ENCODE results near the gene FREM1.

The FREM1 gene

DNA sequence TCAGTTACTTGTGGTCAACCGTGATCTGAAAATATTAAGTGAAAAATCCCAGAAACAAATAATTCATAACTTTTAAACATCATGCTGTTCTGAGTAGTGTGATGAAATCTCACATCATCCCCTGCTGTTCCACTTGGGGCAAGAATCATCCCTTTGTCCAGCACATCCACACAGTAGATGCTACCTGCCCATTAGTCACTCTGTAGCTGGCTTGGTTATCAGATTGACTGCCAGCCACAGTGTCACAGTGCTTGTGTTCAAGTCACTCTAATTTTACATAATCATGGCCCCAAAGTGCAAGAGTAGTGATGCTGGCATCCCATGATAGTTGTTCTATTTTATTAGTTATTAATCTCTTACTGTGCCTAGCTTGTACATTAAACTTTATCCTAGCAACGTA is 148.6 kb downstream of the FREM1 start:
- DNase-seq (ENCODE audit: low spot score) = no peak

DNA sequence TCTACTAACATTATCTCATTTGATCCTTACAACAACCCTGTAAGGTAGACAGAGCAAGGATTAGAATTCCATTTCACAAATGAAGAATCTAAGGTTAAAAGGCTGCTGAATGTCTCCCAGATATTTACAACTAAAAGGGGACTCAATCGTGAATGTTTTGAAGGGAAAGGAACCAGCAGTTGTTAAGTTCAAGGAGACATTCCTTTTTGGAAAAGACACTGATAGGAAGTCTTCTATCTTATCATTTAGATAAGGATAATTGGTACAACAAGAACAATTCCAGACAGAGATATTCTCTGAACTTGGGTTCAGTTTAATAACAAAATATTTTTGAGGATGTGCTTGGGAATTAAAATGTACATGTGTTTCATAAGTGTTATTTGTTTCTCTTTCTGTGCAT is 150.2 kb downstream of the FREM1 start:
- no peak for DNase-seq (ENCODE audit: low spot score)

DNA sequence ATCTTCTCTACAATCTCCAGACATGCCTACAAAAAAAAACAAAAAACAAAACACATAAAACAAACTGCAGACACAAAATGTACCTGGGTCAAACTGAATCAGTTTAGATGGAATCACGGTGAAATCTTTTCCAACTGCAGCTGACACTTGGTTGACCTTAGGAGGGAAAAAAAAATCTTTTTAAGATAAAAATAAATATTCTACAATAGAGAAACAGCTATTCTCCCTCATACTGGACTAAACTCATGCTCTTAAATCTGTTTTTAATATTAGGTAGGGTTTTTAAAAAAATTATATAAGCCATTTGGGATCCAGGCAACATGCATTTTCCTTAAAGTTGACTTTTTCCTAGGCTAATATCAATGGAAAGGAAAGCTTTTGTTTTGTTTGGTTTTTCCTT is 153.9 kb downstream of the FREM1 start:
- DNase-seq (ENCODE audit: low spot score) = no peak

DNA sequence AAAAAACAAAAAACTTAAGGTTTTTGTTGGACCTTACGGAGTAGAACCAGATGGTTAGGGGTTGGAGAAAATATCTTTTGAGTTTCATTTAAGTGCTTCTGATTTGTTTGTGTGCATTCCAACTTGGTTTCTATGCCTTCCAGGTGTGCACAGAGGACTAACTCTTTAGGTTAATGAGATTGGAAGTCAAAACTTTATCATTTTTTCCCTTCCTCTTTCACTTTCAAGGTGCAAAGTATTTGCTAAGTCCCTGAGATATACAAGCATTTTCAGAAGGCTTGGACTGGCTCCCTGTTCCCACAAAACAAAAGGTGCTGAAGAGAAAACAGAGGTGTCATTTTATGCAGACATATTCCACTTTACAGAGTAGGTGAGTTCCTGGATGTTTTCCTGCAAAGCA is 157.4 kb downstream of the FREM1 start:
- no peak for DNase-seq (ENCODE audit: low spot score)

DNA sequence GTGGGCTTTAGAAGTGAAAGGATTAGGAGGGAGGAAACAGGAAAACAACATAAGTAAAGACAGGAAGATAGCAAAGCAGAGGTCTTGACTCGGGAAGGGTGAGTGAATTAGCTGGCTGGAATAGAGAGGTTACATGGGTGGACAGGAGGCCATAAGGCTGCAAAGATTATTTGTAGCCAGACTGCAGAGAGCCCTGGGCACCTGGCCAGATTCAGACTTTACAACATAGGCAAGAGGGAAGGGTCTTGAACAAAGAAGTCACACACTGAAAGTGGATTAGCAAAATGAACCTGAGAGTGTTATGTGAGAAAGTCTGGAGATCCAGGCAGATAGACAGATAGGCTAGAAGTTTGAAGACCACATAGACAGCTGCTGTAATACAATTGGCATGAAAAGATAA is 158.0 kb downstream of the FREM1 start:
- no peak for DNase-seq (ENCODE audit: low spot score)

DNA sequence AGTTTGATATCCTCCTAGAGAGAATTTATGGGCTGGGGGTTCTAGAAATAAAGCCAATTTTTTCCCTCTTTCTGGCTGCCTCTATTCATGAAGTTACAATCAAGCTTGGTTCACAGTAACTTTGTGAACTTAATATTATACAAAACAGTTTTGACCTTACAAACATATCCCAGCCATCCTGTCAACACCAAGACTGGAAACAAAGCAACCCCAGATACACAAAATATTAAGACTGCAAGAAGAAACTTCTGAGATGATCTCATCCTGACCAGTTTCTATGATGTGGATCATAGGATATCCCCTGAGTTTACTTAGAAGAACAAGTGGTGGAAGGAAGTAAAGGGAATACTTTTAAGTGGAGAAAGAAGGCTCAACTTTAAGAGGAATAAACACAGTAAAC is 159.4 kb downstream of the FREM1 start:
- DNase-seq (ENCODE audit: low spot score) = no peak

DNA sequence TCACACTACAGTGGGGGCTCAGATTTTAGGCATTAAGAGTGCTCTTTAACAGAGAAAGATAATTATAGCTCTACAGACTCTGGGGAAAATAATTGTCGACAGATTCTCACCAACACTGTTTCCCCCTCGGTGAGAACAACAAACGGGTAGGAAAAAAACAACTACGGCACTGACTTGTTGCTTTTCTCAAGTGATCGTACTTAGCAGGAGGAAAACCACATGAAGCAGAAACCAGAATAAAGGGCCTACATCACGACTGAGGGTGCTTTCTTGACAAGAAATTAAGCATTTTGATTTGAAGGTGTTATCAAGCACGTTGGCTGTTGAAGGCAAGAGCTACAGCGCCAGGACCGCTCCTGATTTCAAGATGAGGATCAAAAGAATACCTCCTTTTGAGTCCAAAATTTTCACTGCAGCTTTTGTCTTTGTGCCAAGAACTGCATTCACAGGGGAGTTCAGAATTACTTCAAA is 160.5 kb downstream of the FREM1 start:
- no peak for DNase-seq (ENCODE audit: low spot score)

DNA sequence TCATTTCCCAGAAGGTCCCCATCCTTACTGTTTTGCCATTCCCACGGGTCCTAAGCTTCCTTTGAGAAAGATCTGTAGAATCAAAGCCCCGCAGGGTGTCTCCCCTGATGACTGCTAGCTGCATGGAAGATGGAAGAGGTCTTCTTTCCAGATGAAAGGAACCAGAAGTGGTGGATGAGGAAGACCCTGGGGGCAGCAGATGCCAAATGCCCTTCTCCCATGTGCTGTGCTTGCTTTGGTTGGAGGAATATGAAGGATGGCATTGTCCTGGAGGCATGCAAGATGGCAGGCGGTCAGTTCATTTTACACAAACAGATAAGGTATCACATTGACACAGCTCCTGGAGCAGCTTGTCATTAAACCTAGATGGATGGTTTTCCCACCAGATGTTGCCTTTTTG is 161.9 kb downstream of the FREM1 start:
- no peak for DNase-seq (ENCODE audit: low spot score)

DNA sequence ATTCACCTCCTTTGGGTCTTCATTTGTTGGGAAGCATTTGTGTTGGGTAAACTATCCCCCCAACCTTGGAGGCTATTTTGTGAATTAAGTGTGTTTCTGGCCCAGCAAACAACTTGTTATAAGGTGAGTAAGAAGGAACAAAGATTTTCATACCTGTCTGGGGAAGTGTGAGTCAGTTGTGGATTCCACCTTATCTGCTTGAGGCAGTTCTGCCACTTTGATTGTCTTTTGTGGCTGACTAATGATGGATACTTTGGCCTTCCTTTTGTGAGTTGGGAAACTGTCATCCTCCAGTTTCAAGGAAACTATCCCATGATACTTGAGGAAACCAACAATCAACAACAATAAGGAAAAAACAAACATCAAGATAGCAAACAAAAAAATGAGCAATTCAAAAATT is 163.1 kb downstream of the FREM1 start:
- DNase-seq (ENCODE audit: low spot score) = no peak

DNA sequence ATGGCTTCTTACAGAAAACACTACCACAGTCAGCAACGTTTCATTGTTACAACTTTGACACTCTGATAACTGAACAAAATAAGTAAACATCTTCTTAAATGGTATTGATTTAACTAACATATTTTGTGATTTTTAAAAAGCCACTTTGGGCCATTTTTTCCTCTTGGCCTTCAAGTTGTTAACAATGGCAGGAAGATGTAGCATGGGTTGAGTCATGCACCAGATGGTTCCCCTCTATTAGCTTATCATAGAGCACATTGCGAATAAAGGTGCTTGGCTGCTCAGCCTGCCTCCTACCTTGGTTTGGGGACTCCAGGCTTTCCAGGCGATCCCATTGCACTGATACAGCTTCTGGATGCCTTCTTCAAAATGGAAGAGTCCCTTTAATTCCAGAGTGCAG is 163.6 kb downstream of the FREM1 start:
- DNase-seq (ENCODE audit: low spot score) = no peak

DNA sequence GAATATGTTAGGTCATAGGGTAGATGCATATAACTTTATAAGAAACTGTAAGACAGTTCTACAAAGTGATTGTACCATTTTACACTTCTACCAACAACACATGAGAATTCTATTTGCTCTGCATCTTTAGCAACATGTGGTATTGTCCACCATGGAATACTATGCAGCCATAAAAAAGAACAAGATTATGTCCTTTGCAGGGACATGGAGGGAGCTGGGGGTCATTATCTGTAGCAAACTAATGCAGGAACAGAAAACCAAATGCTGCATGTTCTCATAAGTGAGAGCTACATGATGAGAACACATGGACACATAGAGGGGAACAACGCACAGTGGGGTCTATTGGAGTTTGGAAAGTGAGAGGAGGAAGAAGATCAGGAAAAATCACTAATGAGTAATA is 165.5 kb downstream of the FREM1 start:
- DNase-seq (ENCODE audit: low spot score) = no peak

DNA sequence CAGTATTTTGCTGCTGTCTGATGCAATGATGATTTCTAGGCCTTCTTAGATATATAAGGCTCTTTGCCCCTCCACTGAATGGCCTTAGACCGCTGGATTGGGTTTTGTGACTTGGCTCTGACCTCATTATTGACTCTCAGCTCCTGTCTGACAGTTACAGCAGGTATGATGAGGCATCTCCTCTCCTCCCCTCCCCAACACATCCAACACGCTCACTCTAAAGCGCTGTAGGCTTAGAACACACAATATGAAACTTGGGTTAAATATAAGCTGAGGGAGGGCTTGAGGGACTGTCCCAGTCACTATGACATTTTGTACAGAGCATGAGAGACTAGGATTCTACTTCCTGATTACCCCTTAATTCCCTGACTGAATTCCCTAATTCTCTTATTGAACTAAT is 168.9 kb downstream of the FREM1 start:
- no peak for DNase-seq (ENCODE audit: low spot score)

DNA sequence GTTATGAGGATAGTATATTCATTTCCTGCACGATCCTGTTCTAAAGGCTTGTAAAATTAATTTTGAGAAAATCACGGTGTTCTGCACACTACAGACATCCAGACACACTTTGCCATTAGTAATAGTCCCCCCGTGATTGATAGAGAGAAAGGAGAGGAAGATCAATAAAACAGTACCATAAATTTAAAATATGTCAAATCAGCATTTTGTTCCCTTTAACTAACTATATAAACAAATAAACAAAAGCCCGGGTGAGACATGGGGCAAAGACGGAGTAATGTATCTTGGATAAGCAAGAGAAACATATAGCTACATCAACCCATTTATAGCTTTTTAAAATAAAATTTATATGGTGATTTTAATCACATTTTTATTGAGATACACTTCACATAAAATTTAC is 177.1 kb downstream of the FREM1 start:
- DNase-seq (ENCODE audit: low spot score) = no peak

DNA sequence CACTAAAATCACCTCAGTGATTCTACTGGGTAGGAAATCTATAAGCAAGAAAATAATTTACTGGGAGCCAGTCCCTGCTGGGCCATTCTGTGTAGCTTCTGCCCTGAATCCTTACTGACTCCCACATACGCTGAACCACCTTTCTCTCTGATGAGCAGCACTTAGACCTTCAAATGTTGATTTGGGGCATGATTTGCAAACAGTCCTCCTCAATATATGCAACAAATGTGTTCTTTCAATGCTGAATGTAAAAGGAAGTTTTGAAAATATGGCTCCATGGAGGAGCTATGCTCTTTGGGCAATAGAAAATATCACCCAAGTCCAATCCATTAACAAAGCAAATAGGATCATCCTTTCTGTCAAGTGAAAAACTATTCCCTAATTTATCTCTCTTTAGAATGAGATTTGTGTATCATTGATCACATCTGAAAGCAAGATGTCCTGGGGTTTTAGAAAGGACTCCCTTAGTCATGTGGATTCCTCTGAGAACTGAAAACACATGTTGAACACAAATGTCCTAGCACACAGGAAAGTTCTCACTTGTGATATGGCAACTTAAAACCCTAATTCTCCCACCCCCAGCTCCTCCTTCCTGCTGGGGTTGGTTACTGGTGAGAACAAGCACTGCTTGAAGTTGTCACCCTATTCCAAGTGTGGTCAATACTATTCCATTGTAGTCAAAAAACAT is 178.8 kb downstream of the FREM1 start:
- DNase-seq (ENCODE audit: low spot score) = no peak

DNA sequence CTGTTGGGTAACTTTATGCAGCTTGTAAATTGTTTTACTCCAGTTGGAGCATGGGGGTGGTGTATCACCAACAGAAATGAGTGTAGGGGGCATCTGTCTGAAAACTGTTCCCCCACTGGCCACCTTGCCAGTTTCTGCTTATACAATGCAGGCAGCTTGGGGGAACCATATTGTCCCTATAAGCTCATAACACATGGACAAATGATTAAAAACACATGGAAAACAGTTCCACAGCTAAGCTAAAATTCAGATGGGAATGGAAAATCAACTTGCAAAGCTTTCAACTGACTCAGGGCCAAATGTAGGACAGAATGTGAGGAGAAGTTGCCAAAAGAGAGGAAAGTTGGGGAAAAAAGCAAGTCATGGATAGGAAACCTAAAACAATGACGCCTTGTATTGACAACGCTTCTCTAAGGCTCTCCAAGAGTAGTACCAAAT is 179.7 kb downstream of the FREM1 start:
- DNase-seq (ENCODE audit: low spot score) = no peak

DNA sequence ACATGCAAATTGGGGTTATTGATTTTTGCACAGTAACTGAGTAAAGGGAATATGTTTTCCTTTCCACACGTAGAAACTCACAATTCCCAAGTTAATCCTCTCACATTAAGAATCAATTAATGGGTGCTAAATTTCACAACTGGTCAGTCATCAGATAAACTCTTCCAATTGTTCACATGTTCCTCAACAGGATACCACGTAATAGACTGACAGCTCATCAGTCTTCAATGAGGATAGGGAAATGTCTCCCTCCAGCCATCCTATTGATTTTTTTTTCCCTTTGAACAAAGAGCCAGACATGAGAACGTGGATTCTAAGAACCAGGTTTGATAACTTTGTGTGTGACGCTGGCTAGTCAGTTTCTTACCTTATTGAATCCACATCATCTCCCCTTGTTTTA is 186.9 kb downstream of the FREM1 start:
- DNase-seq (ENCODE audit: low spot score) = no peak

DNA sequence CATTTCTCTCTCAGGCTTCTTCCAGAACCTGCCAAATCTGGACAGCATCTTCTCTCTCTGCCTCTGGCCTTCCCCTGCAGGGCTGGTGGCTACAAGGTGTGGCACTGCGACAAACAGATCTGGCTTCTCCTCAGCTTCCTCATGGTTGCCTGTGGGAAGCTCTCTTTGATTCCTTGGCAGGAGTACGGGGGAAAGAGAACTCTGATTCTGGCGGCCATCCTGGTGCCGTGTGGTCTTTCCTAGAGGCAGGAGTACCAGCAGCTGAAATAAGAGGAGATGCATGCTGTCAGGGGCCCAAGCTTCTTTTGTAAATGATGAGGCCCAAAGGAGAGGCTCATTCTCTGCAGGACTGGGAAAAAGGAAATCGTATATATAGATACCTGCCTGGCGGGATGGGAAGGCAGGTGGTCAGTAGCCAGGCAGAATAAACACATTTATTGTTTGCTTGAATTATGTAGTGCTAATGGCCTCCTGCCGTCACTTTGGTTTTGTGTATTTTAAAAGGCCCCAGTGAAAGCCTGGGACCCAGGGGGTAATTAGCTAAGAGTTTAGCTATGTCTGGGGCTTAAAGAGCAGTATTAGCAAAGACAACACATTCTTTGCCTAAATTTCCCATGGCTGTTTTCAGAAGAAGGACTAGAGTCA is 187.7 kb downstream of the FREM1 start, which contains the start of gene CER1:
Gene CER1, minus strand, starts transcription at position 343 of the 645 bp plus-strand sequence. Its CDS starts 61 bp downstream, at position 282.
- no peak for DNase-seq (ENCODE audit: low spot score)

DNA sequence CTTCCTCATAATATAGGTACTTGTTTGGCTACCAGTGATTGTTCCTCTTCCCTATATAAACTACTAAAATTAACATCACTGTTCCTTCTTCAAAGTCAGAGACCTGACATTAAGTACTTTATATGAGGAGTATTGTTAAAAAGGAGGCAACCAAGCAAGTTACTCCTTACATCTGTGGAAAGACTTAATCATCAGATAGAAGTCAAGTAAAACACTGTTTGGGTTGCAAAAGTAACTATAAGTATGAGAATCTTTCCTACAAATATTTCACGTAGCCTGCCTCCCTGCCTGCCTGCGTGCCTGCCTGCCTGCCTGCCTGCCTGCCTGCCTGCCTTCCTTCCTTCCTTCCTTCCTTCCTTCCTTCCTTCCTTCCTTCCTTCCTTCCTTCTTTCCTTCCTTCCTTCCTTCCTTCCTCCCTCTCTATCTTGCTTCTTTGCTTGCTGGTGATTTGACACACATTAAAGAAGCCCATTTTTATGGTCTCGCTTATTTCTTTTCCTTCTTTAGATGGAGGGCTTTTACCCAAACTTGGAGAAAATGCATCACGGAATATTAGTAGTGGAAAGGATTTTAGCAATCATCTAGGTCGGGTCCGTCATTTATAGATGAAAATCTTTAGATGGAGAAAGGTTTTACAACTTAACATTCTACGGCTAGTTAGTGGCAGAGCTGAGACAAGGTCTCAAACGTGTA is 190.9 kb downstream of the FREM1 start:
- DNase-seq (ENCODE audit: low spot score) = no peak

DNA sequence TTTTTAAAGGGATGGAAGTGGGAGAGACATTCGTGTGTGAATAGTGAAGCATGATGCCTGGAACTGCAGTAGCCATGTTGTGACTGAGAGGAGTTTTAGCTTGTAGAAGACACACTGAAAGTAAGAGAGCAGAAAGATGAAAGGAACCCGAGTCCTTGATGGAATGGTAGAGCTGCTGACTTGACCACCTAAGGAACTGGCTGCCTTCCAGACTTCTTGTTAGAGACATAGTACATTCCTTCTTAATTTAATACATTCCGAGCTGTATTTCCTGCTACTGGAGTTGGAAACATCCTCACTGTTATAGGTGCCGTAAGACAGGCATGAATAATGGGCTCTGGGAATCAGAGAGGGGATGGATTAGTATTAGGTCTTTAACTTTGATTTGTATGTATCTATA is 195.1 kb downstream of the FREM1 start:
- no peak for DNase-seq (ENCODE audit: low spot score)

DNA sequence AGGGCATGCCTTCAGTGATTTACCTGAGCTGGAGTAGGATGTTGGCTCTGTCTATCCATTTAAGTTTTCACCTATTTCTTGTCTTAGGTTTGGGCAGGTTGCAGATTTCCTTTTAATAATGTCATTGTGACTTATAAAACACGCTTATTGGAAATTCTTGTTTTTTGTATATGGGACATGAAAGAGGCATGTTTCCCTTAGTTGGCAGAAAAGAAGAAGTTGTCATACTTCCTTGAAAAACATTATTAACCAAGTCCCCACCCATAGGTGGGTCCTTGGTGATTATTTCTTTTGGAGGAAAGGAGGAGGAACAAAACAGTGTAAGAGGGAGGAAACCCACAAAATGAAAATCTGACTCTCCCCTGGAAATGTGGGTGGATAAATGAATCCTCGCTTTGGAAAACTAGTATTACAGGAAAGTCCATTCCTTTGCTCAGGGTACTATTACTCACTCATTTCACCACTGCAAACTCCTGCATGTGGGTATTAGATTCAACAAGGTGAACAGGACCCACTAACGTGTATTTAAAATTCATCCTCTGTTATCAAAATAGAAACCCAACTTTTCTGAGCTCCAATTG is 197.0 kb downstream of the FREM1 start:
- no peak for DNase-seq (ENCODE audit: low spot score)

DNA sequence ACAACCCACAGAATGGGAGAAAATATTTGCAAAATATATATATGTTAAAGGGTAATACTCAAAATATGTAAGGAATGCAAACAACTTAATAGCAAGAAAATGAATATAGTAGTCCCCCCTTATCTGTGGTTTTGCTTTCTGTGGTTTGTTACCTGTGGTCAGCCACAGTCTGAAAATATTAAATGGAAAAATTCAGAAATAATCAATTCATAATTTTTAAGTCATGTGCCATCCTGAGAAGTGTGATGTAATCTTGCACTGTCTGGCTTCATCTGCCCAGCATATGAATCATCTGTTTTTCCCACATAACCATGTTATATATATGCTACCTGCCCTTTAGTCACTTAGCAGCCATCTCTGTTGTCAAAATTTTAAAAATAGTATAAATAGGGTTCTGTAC is 199.4 kb downstream of the FREM1 start:
- DNase-seq (ENCODE audit: low spot score) = no peak

DNA sequence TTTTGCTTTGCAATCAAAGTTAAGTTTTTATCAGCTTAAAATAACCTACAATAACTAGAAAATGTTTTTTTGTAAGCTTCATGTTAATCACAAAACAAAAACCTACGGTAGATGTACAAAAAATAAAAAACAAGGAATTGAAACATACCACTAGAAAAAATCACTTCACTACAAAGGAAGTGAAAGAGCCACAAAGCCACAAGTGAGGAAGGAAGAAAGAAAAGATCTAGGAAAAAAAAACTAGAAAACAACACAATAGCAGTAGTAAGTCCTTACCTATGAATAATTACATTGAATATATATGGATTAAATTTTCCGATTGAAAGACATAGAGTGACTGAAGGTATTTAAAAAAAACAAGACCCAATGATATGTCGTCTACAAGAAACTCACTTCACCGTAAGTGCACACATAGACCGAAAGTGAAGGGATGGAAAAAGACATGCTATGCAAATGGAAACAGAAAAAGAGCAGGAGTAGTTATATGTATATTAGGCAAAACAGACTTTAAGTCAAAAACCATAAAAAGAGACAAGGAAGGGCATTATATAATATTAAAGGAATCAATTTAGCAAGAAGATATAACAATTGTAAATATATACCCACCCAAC is 203.6 kb downstream of the FREM1 start:
- peak; percentile 11 for DNase-seq (ENCODE audit: low spot score)
